Calu3 (cell line): ENCODE data around the gene UTS2. TPM values are rescaled to one million over a fixed set of nuclear protein-coding genes. Genes with fewer than 3 reads are reported as not detected.

Experiments used
- BruUV-seq: library from RNA; stranded (reverse); fragments of 400-500 nt; replicated peaks from 2 replicates; lab custom pipeline; 2021; lab: Mats Ljungman, UMichigan
- CTCF ChIA-PET: fragments of 300-600 bp; sonication (Branson Sonifier 250); formaldehyde crosslinking; loops from one replicate; lab custom pipeline; 2022; ENCODE audit warnings: antibody characterized with exemption; lab: Charles Lee
- DNase-seq: peaks from one replicate; pipeline ENCODE4 v3.0.0; 2022
- H3K27ac Mint-ChIP-seq: one replicate; pipeline ENCODE4 v1.8.0; 2022; ENCODE audit warnings: mixed read lengths; ENCODE audit not compliant: unreplicated experiment
- H3K27me3 Mint-ChIP-seq: one replicate; pipeline ENCODE4 v1.8.0; 2022; ENCODE audit warnings: mixed read lengths; ENCODE audit not compliant: unreplicated experiment
- H3K36me3 Mint-ChIP-seq: one replicate; pipeline ENCODE4 v1.8.0; 2022; ENCODE audit warnings: mild to moderate bottlenecking, moderate library complexity, mixed read lengths; ENCODE audit not compliant: insufficient read depth, unreplicated experiment
- H3K4me1 Mint-ChIP-seq: one replicate; pipeline ENCODE4 v1.8.0; 2022; ENCODE audit warnings: mild to moderate bottlenecking, low read depth, mixed read lengths; ENCODE audit not compliant: unreplicated experiment
- H3K4me3 Mint-ChIP-seq: one replicate; pipeline ENCODE4 v1.8.0; 2022; ENCODE audit warnings: mild to moderate bottlenecking, low read depth, moderate library complexity, mixed read lengths; ENCODE audit not compliant: unreplicated experiment
- H3K9me3 Mint-ChIP-seq: one replicate; pipeline ENCODE4 v1.8.0; 2022; ENCODE audit warnings: low read depth, mixed read lengths; ENCODE audit not compliant: unreplicated experiment
- intact Hi-C: fragments of 100-400 bp; cut with micrococcal nuclease; formaldehyde crosslinking; loops from one replicate; pipeline ENCODE4 v1.10.0; 2022; ENCODE audit not compliant: unreplicated experiment
- total RNA-seq: library from RNA; stranded (reverse); gene quantifications from 2 replicates; pipeline ENCODE4 v1.2.3, GENCODE V29; 2022
- TF ChIP-seq, protein P1 (sequence below): fragments of 200-600 bp; IDR thresholded peaks from one replicate; pipeline ENCODE4 v1.8.0; 2022; ENCODE audit warnings: antibody characterized with exemption; ENCODE audit not compliant: unreplicated experiment

Gene UTS2
- total RNA-seq, 1 experiment from 2014 or later: not detected

DNA sequence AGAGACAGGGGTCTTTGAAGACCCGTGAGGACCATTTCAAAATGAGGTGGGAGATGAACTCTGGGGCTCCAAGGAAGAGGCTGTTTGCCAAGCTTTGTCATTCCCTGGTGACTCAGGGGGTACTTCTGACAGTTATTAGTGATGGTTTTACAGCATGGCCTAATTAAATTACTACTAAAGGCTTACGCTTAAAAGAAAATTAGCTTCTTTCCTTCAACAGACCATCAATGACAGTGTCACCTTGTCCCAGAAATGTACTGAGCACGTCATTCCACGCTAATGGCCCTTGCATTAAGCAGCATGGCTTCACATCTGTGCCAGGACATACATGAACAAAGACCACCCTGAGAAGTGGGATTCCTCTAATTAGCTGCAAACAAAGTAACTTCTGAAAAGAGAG is 5.1 kb upstream of the UTS2 start:
- BruUV-seq: no TSS peak
- Mint-ChIP-seq H3K27ac (no peak overlapping the region), H3K9me3 (no peaks in the 10 kb centered on the region), H3K4me1 (no peaks in the 10 kb centered on the region), H3K4me3 (no peak overlapping the region), H3K27me3 (no peaks in the 10 kb centered on the region), H3K36me3 (no peaks in the 10 kb centered on the region)
- TF ChIP-seq, protein P1, sequence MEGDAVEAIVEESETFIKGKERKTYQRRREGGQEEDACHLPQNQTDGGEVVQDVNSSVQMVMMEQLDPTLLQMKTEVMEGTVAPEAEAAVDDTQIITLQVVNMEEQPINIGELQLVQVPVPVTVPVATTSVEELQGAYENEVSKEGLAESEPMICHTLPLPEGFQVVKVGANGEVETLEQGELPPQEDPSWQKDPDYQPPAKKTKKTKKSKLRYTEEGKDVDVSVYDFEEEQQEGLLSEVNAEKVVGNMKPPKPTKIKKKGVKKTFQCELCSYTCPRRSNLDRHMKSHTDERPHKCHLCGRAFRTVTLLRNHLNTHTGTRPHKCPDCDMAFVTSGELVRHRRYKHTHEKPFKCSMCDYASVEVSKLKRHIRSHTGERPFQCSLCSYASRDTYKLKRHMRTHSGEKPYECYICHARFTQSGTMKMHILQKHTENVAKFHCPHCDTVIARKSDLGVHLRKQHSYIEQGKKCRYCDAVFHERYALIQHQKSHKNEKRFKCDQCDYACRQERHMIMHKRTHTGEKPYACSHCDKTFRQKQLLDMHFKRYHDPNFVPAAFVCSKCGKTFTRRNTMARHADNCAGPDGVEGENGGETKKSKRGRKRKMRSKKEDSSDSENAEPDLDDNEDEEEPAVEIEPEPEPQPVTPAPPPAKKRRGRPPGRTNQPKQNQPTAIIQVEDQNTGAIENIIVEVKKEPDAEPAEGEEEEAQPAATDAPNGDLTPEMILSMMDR: no peak
- no peak for DNase-seq
- intact Hi-C loops: no loop called here
- CTCF ChIA-PET: no interaction called here

DNA sequence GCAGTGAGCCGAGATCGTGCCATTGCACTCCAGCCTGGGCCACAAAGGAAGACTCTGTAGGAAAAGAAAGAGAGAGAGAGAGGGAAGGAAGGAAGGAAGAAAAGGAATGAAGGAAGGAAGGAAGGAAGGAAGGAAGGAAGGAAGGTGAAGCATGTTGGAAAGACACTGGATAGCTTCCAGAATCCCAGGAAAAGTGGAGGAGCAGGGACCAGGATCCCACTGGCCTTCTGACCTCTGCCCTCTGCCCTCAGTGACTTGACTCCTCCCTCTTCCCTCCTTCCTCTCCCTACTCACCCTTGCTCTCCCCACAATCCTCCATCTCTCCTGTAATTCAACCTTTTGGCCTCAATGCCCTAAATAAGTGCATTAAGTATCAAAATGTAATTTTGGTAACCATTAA is 4.1 kb upstream of the UTS2 start:
- H3K9me3 Mint-ChIP-seq: no peaks in the 10 kb centered on the region
- BruUV-seq: no TSS peak
- CTCF ChIA-PET: no interaction called here
- DNase-seq: no peak
- H3K27ac Mint-ChIP-seq: no peak overlapping the region
- H3K36me3 Mint-ChIP-seq: no peaks in the 10 kb centered on the region
- H3K27me3 Mint-ChIP-seq: no peaks in the 10 kb centered on the region
- H3K4me3 Mint-ChIP-seq: no peak overlapping the region
- intact Hi-C loops: no loop called here
- TF ChIP-seq, protein P1: no peak
- H3K4me1 Mint-ChIP-seq: no peaks in the 10 kb centered on the region

DNA sequence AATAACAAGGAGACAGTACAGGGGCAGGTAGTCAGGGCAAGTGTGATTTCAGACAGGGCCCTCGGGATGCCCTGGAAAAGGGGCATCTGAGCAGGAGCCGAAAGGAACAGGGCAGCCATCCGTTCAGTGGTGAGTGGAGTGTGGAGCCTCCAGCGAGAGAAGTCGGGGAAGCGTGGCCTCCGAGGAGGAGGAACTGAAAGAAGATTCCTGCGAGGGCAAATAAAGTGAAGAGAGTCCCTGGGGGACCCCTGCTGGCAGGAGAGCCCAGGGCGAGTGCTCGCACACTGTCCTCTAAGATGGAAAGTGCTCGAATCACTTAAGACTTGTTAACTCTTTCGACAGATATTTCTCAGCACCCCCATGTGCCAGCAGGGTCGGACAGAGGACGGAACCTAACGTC is 3.5 kb upstream of the UTS2 start:
- Mint-ChIP-seq H3K27ac (no peak overlapping the region), H3K27me3 (no peaks in the 10 kb centered on the region), H3K4me1 (no peaks in the 10 kb centered on the region), H3K4me3 (no peak overlapping the region), H3K36me3 (no peaks in the 10 kb centered on the region), H3K9me3 (no peaks in the 10 kb centered on the region)
- intact Hi-C loops: no loop called here
- TF ChIP-seq, protein P1: no peak
- no peak for DNase-seq
- no TSS peak for BruUV-seq
- CTCF ChIA-PET: no interaction called here

DNA sequence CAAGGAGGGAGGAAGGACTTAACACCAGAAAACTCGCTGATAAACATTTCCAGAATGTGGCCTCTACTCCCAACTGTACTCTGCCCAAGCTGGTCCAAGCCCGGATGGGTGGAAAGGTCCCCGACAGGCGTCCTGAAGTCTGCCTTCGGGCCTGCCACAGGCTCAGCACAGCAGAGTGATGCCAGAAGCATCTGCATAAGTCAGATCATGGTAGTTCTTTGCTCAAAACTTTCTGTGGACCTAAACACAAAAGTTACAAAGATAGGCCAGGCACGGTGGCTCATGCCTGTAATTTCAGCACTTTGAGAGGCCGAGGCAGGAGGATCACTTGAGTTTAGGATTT is 790 bp upstream of the UTS2 start:
- no peak overlapping the region for H3K4me3 Mint-ChIP-seq
- H3K36me3 Mint-ChIP-seq: no peaks in the 10 kb centered on the region
- no peaks in the 10 kb centered on the region for H3K4me1 Mint-ChIP-seq
- DNase-seq: no peak
- TF ChIP-seq, protein P1: no peak
- intact Hi-C loops: no loop called here
- H3K9me3 Mint-ChIP-seq: no peaks in the 10 kb centered on the region
- H3K27ac Mint-ChIP-seq: no peak overlapping the region
- CTCF ChIA-PET: no interaction called here
- H3K27me3 Mint-ChIP-seq: no peaks in the 10 kb centered on the region
- no TSS peak for BruUV-seq

DNA sequence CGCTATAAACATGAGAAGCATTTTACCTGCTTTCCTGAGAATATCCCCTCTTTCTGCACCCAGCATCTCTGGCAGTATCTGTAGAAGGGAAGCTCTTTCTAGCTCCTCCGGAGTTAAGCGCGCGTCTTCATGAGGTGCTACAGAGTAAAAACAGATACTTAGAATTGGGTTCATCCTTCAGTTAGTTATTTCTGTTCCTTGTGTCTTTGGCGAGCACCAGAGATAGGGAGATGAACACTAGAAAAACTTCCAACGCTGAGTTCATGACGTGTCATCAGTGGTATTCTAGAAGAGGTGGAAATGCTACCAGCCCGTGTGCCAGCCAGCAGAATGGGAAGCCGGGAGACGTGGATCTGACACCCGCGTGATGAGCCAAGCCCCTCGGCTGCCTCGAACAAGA is 2.1 kb downstream of the UTS2 start:
- Mint-ChIP-seq H3K4me3 (no peak overlapping the region), H3K36me3 (no peaks in the 10 kb centered on the region), H3K9me3 (no peaks in the 10 kb centered on the region), H3K27ac (no peak overlapping the region), H3K4me1 (no peaks in the 10 kb centered on the region), H3K27me3 (no peaks in the 10 kb centered on the region)
- DNase-seq: no peak
- no TSS peak for BruUV-seq
- CTCF ChIA-PET: no interaction called here
- intact Hi-C loops: no loop called here
- TF ChIP-seq, protein P1: no peak
